Measurements from ENCODE around the gene PEDS1. TPM values are rescaled to one million over a fixed set of nuclear protein-coding genes. Genes with fewer than 3 reads are reported as not detected.

Gene PEDS1
- total and polyA plus RNA-seq, 9 donors, result 7.5 to 18.2 (median 12.4) TPM

- WGBS, 3 donors, result 1 to 2% (median 1%) methylated on average over 18 of the region's 18 CpGs
- peak overlapping the region in 1 of 2 donors; percentile 53 for H3K27ac ChIP-seq
- no peaks in the 10 kb centered on the region for H3K36me3 ChIP-seq
- no peak for DNase-seq
- H3K27me3 ChIP-seq, result no peaks in the 10 kb centered on the region
- TF ChIP-seq EP300 (IDR thresholded peaks at IDR 0.05), result no peak
- no peak for TF ChIP-seq CTCF (IDR thresholded peaks at IDR 0.05)
- no peak for TF ChIP-seq POLR2A (IDR thresholded peaks at IDR 0.05)
- peak overlapping the region; percentile 51 for H3K4me3 ChIP-seq
- no peaks in the 10 kb centered on the region for H3K9me3 ChIP-seq
- intact Hi-C loops (cut with DNase I), result loop anchor here in 1 of 4 donors (10.0 kb wide), 1 partner anchor 168 kb away; the partner anchor contains the start of gene SNAI1
- peaks cover 10% of the 10 kb centered on the region for H3K4me1 ChIP-seq (ENCODE audit: insufficient read depth)
Observed at GRCh38 chr20:50153153-50153499, 397 bp downstream of the PEDS1 start.

GRCh38 chr20:50152394-50153152 lies 950 bp downstream of the PEDS1 start:
- no peak for DNase-seq
- Histone ChIP-seq H3K9me3 (no peaks in the 10 kb centered on the region), H3K27me3 (no peaks in the 10 kb centered on the region), H3K36me3 (no peaks in the 10 kb centered on the region), H3K27ac (no peak overlapping the region), H3K4me1 (ENCODE audit: insufficient read depth) (peaks cover 10% of the 10 kb centered on the region), H3K4me3 (peak overlapping the region; percentile 51)
- intact Hi-C loops (cut with DNase I), result loop anchor here in 1 of 4 donors (10.0 kb wide), 1 partner anchor 168 kb away; the partner anchor contains the start of gene SNAI1
- WGBS, 3 donors, result 12 to 22% (median 17%) methylated on average over 4 of the region's 4 CpGs
- TF ChIP-seq POLR2A (IDR thresholded peaks at IDR 0.05), result no peak
- TF ChIP-seq CTCF (IDR thresholded peaks at IDR 0.05), result no peak
- no peak for TF ChIP-seq EP300 (IDR thresholded peaks at IDR 0.05)

- H3K9me3 ChIP-seq, result no peaks in the 10 kb centered on the region
- H3K4me1 ChIP-seq (ENCODE audit: insufficient read depth), result peaks cover 10% of the 10 kb centered on the region
- H3K4me3 ChIP-seq, result no peak overlapping the region
- intact Hi-C loops (cut with DNase I), result loop anchor here in 1 of 4 donors (10.0 kb wide), 1 partner anchor 166 kb away; the partner anchor contains the start of gene SNAI1
- no peaks in the 10 kb centered on the region for H3K27me3 ChIP-seq
- H3K27ac ChIP-seq, result no peak overlapping the region
- H3K36me3 ChIP-seq, result no peaks in the 10 kb centered on the region
- TF ChIP-seq CTCF (IDR thresholded peaks at IDR 0.05), result no peak
- TF ChIP-seq EP300 (IDR thresholded peaks at IDR 0.05), result no peak
- TF ChIP-seq POLR2A (IDR thresholded peaks at IDR 0.05), result no peak
- WGBS, 3 donors, result 77 to 79% (median 78%) methylated on average over 10 of the region's 10 CpGs
- DNase-seq, result no peak
Observed at GRCh38 chr20:50151034-50151743, 2.3 kb downstream of the PEDS1 start.

GRCh38 chr20:50149481-50150254 lies 3.9 kb downstream of the PEDS1 start:
- DNase-seq, result no peak
- Histone ChIP-seq H3K4me1 (ENCODE audit: insufficient read depth) (peaks cover 10% of the 10 kb centered on the region), H3K4me3 (no peak overlapping the region), H3K9me3 (no peaks in the 10 kb centered on the region), H3K36me3 (no peaks in the 10 kb centered on the region), H3K27ac (no peak overlapping the region), H3K27me3 (no peaks in the 10 kb centered on the region)
- intact Hi-C loops (cut with DNase I), result loop anchor here in 1 of 4 donors (10.0 kb wide), 1 partner anchor 165 kb away; the partner anchor contains the start of gene SNAI1
- no peak for TF ChIP-seq POLR2A (IDR thresholded peaks at IDR 0.05)
- TF ChIP-seq CTCF (IDR thresholded peaks at IDR 0.05), result no peak
- TF ChIP-seq EP300 (IDR thresholded peaks at IDR 0.05), result no peak
- WGBS, 3 donors, result 72 to 73% (median 73%) methylated on average over 16 of the region's 16 CpGs

Measured in ovary (tissue), 9 donors.